Panc1 (cell line): Measurements from ENCODE around the gene ZNF146.

Experiments
- POLR2AphosphoS5 ChIP-seq: IDR thresholded peaks from 2 replicates; pipeline ENCODE4 v1.6.1; 2012; ENCODE audit warnings: mild to moderate bottlenecking, low read depth, low read length, moderate library complexity
- SIN3A ChIP-seq: IDR thresholded peaks from 2 replicates; pipeline ENCODE4 v1.6.1; 2012; ENCODE audit warnings: low read depth, mild to moderate bottlenecking, low read length, moderate library complexity, borderline replicate concordance; ENCODE audit not compliant: insufficient read depth
- TCF7L2 ChIP-seq: IDR thresholded peaks from 2 replicates; pipeline ENCODE4 v1.6.1; 2011; ENCODE audit warnings: mild to moderate bottlenecking, low read depth, low read length, inconsistent platforms
- TF ChIP-seq, protein P1 (sequence below): fragments of 450-650 bp; IDR thresholded peaks from 2 replicates; pipeline ENCODE4 v1.5.1; 2017; ENCODE audit warnings: mild to moderate bottlenecking
- TF ChIP-seq, protein P2 (sequence below), 2 experiments: IDR thresholded peaks; 2 replicates each; pipeline ENCODE4 v1.6.1; 2011 to 2012; ENCODE audit warnings: low read depth in 2 of 2, control low read depth in 1 of 2, low read length in 1 of 2, mild to moderate bottlenecking in 1 of 2, moderate library complexity in 1 of 2; ENCODE audit not compliant: insufficient read depth in 1 of 2

DNA sequence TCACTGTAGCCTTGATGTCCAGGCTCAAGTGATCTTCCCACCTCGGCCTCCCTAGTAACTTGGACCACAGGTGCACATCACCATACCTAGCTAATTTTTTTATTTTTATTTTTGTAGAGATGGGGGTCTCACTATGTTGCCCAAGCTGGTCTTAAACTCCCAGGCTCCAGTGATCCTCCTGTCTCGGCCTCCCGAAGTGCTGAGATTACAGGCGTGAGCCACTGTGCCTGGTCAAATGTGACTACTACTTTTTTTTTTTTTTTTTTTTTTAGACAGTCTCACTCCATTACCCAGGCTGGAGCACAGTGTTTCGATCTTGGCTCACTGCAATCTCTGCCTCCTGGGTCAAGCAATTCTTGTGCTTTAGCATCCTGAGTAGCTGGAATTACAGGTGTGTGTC is 42.1 kb upstream of the ZNF146 start:
- TF ChIP-seq, protein P1, sequence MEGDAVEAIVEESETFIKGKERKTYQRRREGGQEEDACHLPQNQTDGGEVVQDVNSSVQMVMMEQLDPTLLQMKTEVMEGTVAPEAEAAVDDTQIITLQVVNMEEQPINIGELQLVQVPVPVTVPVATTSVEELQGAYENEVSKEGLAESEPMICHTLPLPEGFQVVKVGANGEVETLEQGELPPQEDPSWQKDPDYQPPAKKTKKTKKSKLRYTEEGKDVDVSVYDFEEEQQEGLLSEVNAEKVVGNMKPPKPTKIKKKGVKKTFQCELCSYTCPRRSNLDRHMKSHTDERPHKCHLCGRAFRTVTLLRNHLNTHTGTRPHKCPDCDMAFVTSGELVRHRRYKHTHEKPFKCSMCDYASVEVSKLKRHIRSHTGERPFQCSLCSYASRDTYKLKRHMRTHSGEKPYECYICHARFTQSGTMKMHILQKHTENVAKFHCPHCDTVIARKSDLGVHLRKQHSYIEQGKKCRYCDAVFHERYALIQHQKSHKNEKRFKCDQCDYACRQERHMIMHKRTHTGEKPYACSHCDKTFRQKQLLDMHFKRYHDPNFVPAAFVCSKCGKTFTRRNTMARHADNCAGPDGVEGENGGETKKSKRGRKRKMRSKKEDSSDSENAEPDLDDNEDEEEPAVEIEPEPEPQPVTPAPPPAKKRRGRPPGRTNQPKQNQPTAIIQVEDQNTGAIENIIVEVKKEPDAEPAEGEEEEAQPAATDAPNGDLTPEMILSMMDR: no peak
- TF ChIP-seq TCF7L2: no peak
- TF ChIP-seq POLR2AphosphoS5: no peak
- no peak for TF ChIP-seq SIN3A
- TF ChIP-seq, protein P2, sequence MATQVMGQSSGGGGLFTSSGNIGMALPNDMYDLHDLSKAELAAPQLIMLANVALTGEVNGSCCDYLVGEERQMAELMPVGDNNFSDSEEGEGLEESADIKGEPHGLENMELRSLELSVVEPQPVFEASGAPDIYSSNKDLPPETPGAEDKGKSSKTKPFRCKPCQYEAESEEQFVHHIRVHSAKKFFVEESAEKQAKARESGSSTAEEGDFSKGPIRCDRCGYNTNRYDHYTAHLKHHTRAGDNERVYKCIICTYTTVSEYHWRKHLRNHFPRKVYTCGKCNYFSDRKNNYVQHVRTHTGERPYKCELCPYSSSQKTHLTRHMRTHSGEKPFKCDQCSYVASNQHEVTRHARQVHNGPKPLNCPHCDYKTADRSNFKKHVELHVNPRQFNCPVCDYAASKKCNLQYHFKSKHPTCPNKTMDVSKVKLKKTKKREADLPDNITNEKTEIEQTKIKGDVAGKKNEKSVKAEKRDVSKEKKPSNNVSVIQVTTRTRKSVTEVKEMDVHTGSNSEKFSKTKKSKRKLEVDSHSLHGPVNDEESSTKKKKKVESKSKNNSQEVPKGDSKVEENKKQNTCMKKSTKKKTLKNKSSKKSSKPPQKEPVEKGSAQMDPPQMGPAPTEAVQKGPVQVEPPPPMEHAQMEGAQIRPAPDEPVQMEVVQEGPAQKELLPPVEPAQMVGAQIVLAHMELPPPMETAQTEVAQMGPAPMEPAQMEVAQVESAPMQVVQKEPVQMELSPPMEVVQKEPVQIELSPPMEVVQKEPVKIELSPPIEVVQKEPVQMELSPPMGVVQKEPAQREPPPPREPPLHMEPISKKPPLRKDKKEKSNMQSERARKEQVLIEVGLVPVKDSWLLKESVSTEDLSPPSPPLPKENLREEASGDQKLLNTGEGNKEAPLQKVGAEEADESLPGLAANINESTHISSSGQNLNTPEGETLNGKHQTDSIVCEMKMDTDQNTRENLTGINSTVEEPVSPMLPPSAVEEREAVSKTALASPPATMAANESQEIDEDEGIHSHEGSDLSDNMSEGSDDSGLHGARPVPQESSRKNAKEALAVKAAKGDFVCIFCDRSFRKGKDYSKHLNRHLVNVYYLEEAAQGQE (IDR thresholded peaks at IDR 0.05; ENCODE audit: insufficient read depth in 1 of 2, low read depth in 2 of 2, low read length in 1 of 2): no peak
